ENCODE results near the gene TDRKH. TPM values are rescaled to one million over a fixed set of nuclear protein-coding genes. Genes with fewer than 3 reads are reported as not detected.

The TDRKH gene
- polyA plus RNA-seq, 4 donors = 5.0 to 10.9 (median 9.4) TPM

Other genes starting within 250 kb of the TDRKH start
- gene SNX27, start 178.4 kb downstream of the TDRKH start, polyA plus RNA-seq (ENCODE audit: insufficient read length in 4 of 4) = 10 to 100 TPM; 19.7 to 27.7 (median 22.6) TPM
- under 1 TPM; 0.14 to 0.83 (median 0.59) TPM for gene CELF3, start 73.7 kb downstream of the TDRKH start, polyA plus RNA-seq (ENCODE audit: insufficient read length in 4 of 4)
- gene RIIAD1, start 69.0 kb downstream of the TDRKH start, polyA plus RNA-seq (ENCODE audit: insufficient read length in 4 of 4) = under 1 TPM in 2 of 4 donors, not detected in 2; 0.52 to 0.76 TPM
- 100 to 1,000 TPM in 3 of 4 donors, 10 to 100 TPM in 1; 83.6 to 124 (median 117) TPM for gene MRPL9, start 27.0 kb downstream of the TDRKH start, polyA plus RNA-seq (ENCODE audit: insufficient read length in 4 of 4)
- under 1 TPM in 2 of 4 donors, not detected in 2; 0.04 to 0.05 TPM for gene LINGO4, start 14.9 kb upstream of the TDRKH start, polyA plus RNA-seq (ENCODE audit: insufficient read length in 4 of 4)
- 1 to 10 TPM in 2 of 4 donors, under 1 TPM in 2; 0.26 to 1.3 (median 1.0) TPM for gene RORC, start 41.3 kb upstream of the TDRKH start, polyA plus RNA-seq (ENCODE audit: insufficient read length in 4 of 4)
- under 1 TPM; 0.19 to 0.26 (median 0.24) TPM for gene C2CD4D, start 49.3 kb upstream of the TDRKH start, polyA plus RNA-seq (ENCODE audit: insufficient read length in 4 of 4)
- under 1 TPM; 0.56 to 0.90 (median 0.78) TPM for gene THEM5, start 63.2 kb upstream of the TDRKH start, polyA plus RNA-seq (ENCODE audit: insufficient read length in 4 of 4)
- 10 to 100 TPM; 18.3 to 41.1 (median 23.2) TPM for gene THEM4, start 119.0 kb upstream of the TDRKH start, polyA plus RNA-seq (ENCODE audit: insufficient read length in 4 of 4)
- gene S100A10, start 203.4 kb upstream of the TDRKH start, polyA plus RNA-seq (ENCODE audit: insufficient read length in 4 of 4) = 100 to 1,000 TPM; 216 to 626 (median 267) TPM
- 100 to 1,000 TPM; 278 to 306 (median 291) TPM for gene S100A11, start 246.5 kb upstream of the TDRKH start, polyA plus RNA-seq (ENCODE audit: insufficient read length in 4 of 4)